ENCODE data around the gene CLIC3. TPM values are rescaled to one million over a fixed set of nuclear protein-coding genes. Genes with fewer than 3 reads are reported as not detected.

The CLIC3 gene
- total and polyA plus RNA-seq, 2 donors from 2014 or later: 2.1 to 4.0 TPM

GRCh38 chr9:136975644-136976043, 20.7 kb downstream of the CLIC3 start:
- no peak for FAIRE-seq

GRCh38 chr9:136974817-136975535, 21.4 kb downstream of the CLIC3 start:
- Histone ChIP-seq H3K4me3 (ENCODE audit: low read length in 3 of 3) (no peak overlapping the region), H3K9me3 (ENCODE audit: control insufficient read depth in 2 of 3, insufficient read depth in 1 of 3, low read length in 3 of 3) (no peaks in the 10 kb centered on the region), H3K9ac (ENCODE audit: low read length in 3 of 3) (no peak overlapping the region), H3K27me3 (ENCODE audit: control insufficient read depth, insufficient read depth, low read length) (no peaks in the 10 kb centered on the region), H3K4me1 (ENCODE audit: control insufficient read depth in 2 of 3, insufficient read depth in 2 of 3, low read depth in 1 of 3, low read length in 3 of 3) (peaks cover 0 to 14% (median 0%) of the 10 kb centered on the region in 3 donors), H3K36me3 (ENCODE audit: control insufficient read depth in 2 of 3, insufficient read depth in 3 of 3, low read length in 3 of 3) (no peaks in the 10 kb centered on the region), H3K27ac (ENCODE audit: low read depth in 2 of 2, low read length in 2 of 2) (peak overlapping the region in 1 of 2 donors; percentile 37)
- DNase-seq (no peak), FAIRE-seq (no peak)
- intact Hi-C loops (cut with DNase I): no loop called here
- no peak for TF ChIP-seq CTCF (IDR thresholded peaks at IDR 0.05; ENCODE audit: borderline replicate concordance, extremely low read depth, insufficient read depth)

More at GRCh38 chr9:136975644-136976043, 20.7 kb downstream of the CLIC3 start:
- Histone ChIP-seq H3K9ac (ENCODE audit: low read length in 3 of 3) (no peak overlapping the region), H3K36me3 (ENCODE audit: control insufficient read depth in 2 of 3, insufficient read depth in 3 of 3, low read length in 3 of 3) (no peaks in the 10 kb centered on the region), H3K4me1 (ENCODE audit: control insufficient read depth in 2 of 3, insufficient read depth in 2 of 3, low read depth in 1 of 3, low read length in 3 of 3) (peaks cover 0 to 14% (median 0%) of the 10 kb centered on the region in 3 donors), H3K9me3 (ENCODE audit: control insufficient read depth in 2 of 3, insufficient read depth in 1 of 3, low read length in 3 of 3) (no peaks in the 10 kb centered on the region), H3K27ac (ENCODE audit: low read depth in 2 of 2, low read length in 2 of 2) (no peak overlapping the region), H3K27me3 (ENCODE audit: control insufficient read depth, insufficient read depth, low read length) (no peaks in the 10 kb centered on the region), H3K4me3 (ENCODE audit: low read length in 3 of 3) (no peak overlapping the region)
- peak in 1 of 5 donors; percentile 34 for DNase-seq
- TF ChIP-seq CTCF (IDR thresholded peaks at IDR 0.05; ENCODE audit: borderline replicate concordance, extremely low read depth, insufficient read depth): no peak
- intact Hi-C loops (cut with DNase I): no loop called here

GRCh38 chr9:136973618-136974617, 22.4 kb downstream of the CLIC3 start:
- Histone ChIP-seq H3K27me3 (ENCODE audit: control insufficient read depth, insufficient read depth, low read length) (no peaks in the 10 kb centered on the region), H3K9me3 (ENCODE audit: control insufficient read depth in 2 of 3, insufficient read depth in 1 of 3, low read length in 3 of 3) (no peaks in the 10 kb centered on the region), H3K4me1 (ENCODE audit: control insufficient read depth in 2 of 3, insufficient read depth in 2 of 3, low read depth in 1 of 3, low read length in 3 of 3) (peaks cover 0 to 14% (median 0%) of the 10 kb centered on the region in 3 donors), H3K4me3 (ENCODE audit: low read length in 3 of 3) (no peak overlapping the region), H3K36me3 (ENCODE audit: control insufficient read depth in 2 of 3, insufficient read depth in 3 of 3, low read length in 3 of 3) (no peaks in the 10 kb centered on the region), H3K27ac (ENCODE audit: low read depth in 2 of 2, low read length in 2 of 2) (no peak overlapping the region), H3K9ac (ENCODE audit: low read length in 3 of 3) (no peak overlapping the region)
- TF ChIP-seq CTCF (IDR thresholded peaks at IDR 0.05; ENCODE audit: borderline replicate concordance, extremely low read depth, insufficient read depth): no peak
- FAIRE-seq: no peak
- DNase-seq: no peak
- intact Hi-C loops (cut with DNase I): no loop called here

All from kidney (tissue), 14 donors.